HL-60 (cell line): ENCODE results near the gene PIK3IP1.

Experiments
- GABPA ChIP-seq: IDR thresholded peaks from 2 replicates; pipeline ENCODE4 v1.6.1; 2012; ENCODE audit warnings: low read depth
- POLR2AphosphoS5 ChIP-seq: IDR thresholded peaks from 2 replicates; pipeline ENCODE4 v1.6.1; 2012; ENCODE audit warnings: low read depth
- TF ChIP-seq, protein P1 (sequence below): IDR thresholded peaks from one replicate; pipeline ENCODE4 v1.5.1; 2011; ENCODE audit warnings: low read length, control low read depth, inconsistent platforms; ENCODE audit not compliant: insufficient read depth

DNA sequence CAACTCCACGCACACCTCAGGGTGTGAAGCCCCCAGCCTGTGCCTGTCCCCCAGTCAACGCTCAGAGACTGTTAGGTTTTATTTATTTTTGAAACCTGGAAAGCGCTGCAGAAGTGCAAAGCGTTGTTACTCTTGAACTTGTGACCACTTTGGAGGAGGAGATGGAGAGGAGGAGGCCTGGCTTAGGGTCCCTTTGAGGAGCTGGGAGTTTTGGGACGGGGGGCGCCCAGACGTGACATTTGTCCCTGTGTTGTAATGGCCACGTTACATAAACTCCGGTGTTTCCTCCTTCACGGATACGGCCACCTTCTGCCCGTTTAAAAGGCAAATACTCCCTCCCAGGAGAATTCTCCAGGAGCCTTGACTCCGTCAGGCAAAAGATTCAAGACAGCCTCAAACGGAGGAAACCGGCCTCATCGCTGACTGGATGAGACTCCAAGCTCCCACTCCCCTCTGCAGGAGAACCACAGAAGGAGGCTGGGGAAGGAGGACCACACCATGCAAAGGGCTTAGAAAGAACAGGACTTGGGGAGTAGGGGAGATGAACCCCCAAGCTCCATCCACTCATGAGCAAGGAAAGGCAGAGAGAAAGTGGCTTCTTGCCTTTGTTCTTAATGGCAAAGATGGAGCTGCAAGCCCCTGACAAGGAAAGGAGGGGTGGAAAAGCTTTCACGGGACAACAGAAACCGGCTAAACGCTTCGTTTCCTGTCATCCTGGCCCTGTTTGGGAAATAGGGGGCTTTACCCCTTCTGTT, 630 bp downstream of the PIK3IP1 start:
- no peak for TF ChIP-seq GABPA
- no peak for TF ChIP-seq POLR2AphosphoS5
- TF ChIP-seq, protein P1, sequence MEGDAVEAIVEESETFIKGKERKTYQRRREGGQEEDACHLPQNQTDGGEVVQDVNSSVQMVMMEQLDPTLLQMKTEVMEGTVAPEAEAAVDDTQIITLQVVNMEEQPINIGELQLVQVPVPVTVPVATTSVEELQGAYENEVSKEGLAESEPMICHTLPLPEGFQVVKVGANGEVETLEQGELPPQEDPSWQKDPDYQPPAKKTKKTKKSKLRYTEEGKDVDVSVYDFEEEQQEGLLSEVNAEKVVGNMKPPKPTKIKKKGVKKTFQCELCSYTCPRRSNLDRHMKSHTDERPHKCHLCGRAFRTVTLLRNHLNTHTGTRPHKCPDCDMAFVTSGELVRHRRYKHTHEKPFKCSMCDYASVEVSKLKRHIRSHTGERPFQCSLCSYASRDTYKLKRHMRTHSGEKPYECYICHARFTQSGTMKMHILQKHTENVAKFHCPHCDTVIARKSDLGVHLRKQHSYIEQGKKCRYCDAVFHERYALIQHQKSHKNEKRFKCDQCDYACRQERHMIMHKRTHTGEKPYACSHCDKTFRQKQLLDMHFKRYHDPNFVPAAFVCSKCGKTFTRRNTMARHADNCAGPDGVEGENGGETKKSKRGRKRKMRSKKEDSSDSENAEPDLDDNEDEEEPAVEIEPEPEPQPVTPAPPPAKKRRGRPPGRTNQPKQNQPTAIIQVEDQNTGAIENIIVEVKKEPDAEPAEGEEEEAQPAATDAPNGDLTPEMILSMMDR: no peak
